Activated B cell treated with CpG ODN at 0.5 μM for 24 hours (primary cell): ENCODE measurements around the gene GTF3C5. TPM values are rescaled to one million over a fixed set of nuclear protein-coding genes. Genes with fewer than 3 reads are reported as not detected.
"Not testable (repeated sequence)": the region's sequence is repeated elsewhere in the genome, so short reads cannot be mapped to it uniquely, and the experiment has no call there.

Experiments used
- ATAC-seq: fragments of 200-7000 bp; cut with Tn5 transposase; one replicate; pipeline ENCODE4 v1.10.0; 2021; ENCODE audit warnings: low read depth, mild to moderate bottlenecking, moderate library complexity
- CTCF ChIA-PET: fragments of 350-600 bp; sonication (Branson Sonifier 250); formaldehyde crosslinking; loops from one replicate; lab custom pipeline; 2021; ENCODE audit warnings: antibody characterized with exemption; lab: Charles Lee
- POLR2A ChIA-PET: fragments of 350-600 bp; sonication (Branson Sonifier 250); formaldehyde crosslinking; loops from one replicate; lab custom pipeline; 2021; ENCODE audit warnings: antibody characterized with exemption; lab: Charles Lee
- DNase-seq: peaks from one replicate; pipeline ENCODE4 v3.0.0; 2022
- H3K27ac Mint-ChIP-seq: one replicate; pipeline ENCODE4 v1.8.0; 2020; ENCODE audit warnings: mixed read lengths
- H3K27me3 Mint-ChIP-seq: one replicate; pipeline ENCODE4 v1.8.0; 2021; ENCODE audit warnings: mixed read lengths
- H3K36me3 Mint-ChIP-seq: one replicate; pipeline ENCODE4 v1.8.0; 2021; ENCODE audit warnings: low read depth, mixed read lengths
- H3K4me1 Mint-ChIP-seq: one replicate; pipeline ENCODE4 v1.8.0; 2021; ENCODE audit warnings: mixed read lengths
- H3K4me3 Mint-ChIP-seq: one replicate; pipeline ENCODE4 v1.8.0; 2020; ENCODE audit warnings: mild to moderate bottlenecking, mixed read lengths
- H3K9me3 Mint-ChIP-seq: one replicate; pipeline ENCODE4 v1.8.0; 2020; ENCODE audit warnings: mixed read lengths
- CTCF ChIP-seq: fragments of 200-600 bp; IDR thresholded peaks from one replicate; pipeline ENCODE4 v1.8.0; 2022; ENCODE audit warnings: antibody characterized with exemption, mild to moderate bottlenecking
- intact Hi-C: fragments of 100-400 bp; cut with micrococcal nuclease; formaldehyde crosslinking; loops from one replicate; pipeline ENCODE4 v1.15.1; 2024
- total RNA-seq: library from RNA; stranded (reverse); gene quantifications from 2 replicates; pipeline ENCODE4 v1.2.3, GENCODE V29; 2022

GTF3C5 gene
- total RNA-seq, 1 donor from 2014 or later = 56.6 TPM

GRCh38 chr9:132997591-132997990 lies 33.2 kb upstream of the GTF3C5 start:
- Mint-ChIP-seq H3K27ac (no peak overlapping the region), H3K4me3 (no peak overlapping the region), H3K36me3 (no peaks in the 10 kb centered on the region), H3K4me1 (peaks cover 7% of the 10 kb centered on the region), H3K27me3 (peaks cover 40% of the 10 kb centered on the region), H3K9me3 (no peaks in the 10 kb centered on the region)
- DNase-seq (no peak), ATAC-seq (no peak)
- ChIA-PET CTCF (no interaction called here), POLR2A (no interaction called here)
- intact Hi-C loops = no loop called here
- TF ChIP-seq CTCF = no peak

GRCh38 chr9:132998221-132998620 lies 32.6 kb upstream of the GTF3C5 start:
- H3K9me3 Mint-ChIP-seq, intact Hi-C loops, H3K36me3 Mint-ChIP-seq, CTCF ChIA-PET, DNase-seq, POLR2A ChIA-PET, ATAC-seq, H3K27ac Mint-ChIP-seq, H3K4me3 Mint-ChIP-seq, H3K4me1 Mint-ChIP-seq: not testable (repeated sequence)
- peaks cover 35% of the 10 kb centered on the region for H3K27me3 Mint-ChIP-seq

- Mint-ChIP-seq H3K27ac (no peak overlapping the region), H3K27me3 (peaks cover 37% of the 10 kb centered on the region), H3K36me3 (no peaks in the 10 kb centered on the region), H3K4me3 (no peak overlapping the region), H3K9me3 (no peaks in the 10 kb centered on the region), H3K4me1 (peaks cover 7% of the 10 kb centered on the region)
- no peak for ATAC-seq
- ChIA-PET POLR2A (no interaction called here), CTCF (no interaction called here)
- DNase-seq = no peak
- intact Hi-C loops = no loop called here
- no peak for TF ChIP-seq CTCF
Observed at GRCh38 chr9:132998831-132999635, 31.8 kb upstream of the GTF3C5 start.

- no peak for TF ChIP-seq CTCF
- intact Hi-C loops = no loop called here
- Mint-ChIP-seq H3K27me3 (peaks cover 44% of the 10 kb centered on the region), H3K27ac (no peak overlapping the region), H3K36me3 (no peaks in the 10 kb centered on the region), H3K4me3 (no peak overlapping the region), H3K9me3 (no peaks in the 10 kb centered on the region), H3K4me1 (no peaks in the 10 kb centered on the region)
- ChIA-PET POLR2A (no interaction called here), CTCF (interaction anchor here (1.2 kb wide), 1 partner anchor 20 kb away, joined by 5 read pairs; no protein-coding TSS in a partner anchor)
- ATAC-seq = no peak
- no peak for DNase-seq
Observed at GRCh38 chr9:133002147-133003070, 28.4 kb upstream of the GTF3C5 start.

GRCh38 chr9:133003071-133003461 lies 27.7 kb upstream of the GTF3C5 start:
- Mint-ChIP-seq H3K36me3 (no peaks in the 10 kb centered on the region), H3K4me3 (no peak overlapping the region), H3K4me1 (no peaks in the 10 kb centered on the region), H3K27me3 (peaks cover 42% of the 10 kb centered on the region), H3K9me3 (no peaks in the 10 kb centered on the region), H3K27ac (no peak overlapping the region)
- DNase-seq = no peak
- ChIA-PET CTCF (interaction anchor here (1.2 kb wide), 1 partner anchor 19 kb away, joined by 5 read pairs; no protein-coding TSS in a partner anchor), POLR2A (no interaction called here)
- TF ChIP-seq CTCF = no peak
- intact Hi-C loops = no loop called here
- ATAC-seq = no peak
